HG03064 (cell line): ENCODE results near the gene SEC11A.
"Not testable (repeated sequence)": the region's sequence is repeated elsewhere in the genome, so short reads cannot be mapped to it uniquely, and the experiment has no call there.

Source experiments
- ATAC-seq: cut with Tn5 transposase; IDR thresholded peaks from one replicate; pipeline ENCODE4 v1.9.1; 2021; ENCODE audit warnings: low read depth; ENCODE audit not compliant: unreplicated experiment

The SEC11A gene

GRCh38 chr15:84716036-84716732, at the start of gene SEC11A:
Gene SEC11A, minus strand, starts transcription at chr15:84716139. Its CDS starts 64 bp downstream, at chr15:84716075.
- ATAC-seq = peak; percentile 95

GRCh38 chr15:84765675-84766074, 49.7 kb upstream of the SEC11A start:
- no peak for ATAC-seq

GRCh38 chr15:84764989-84765388, 49.0 kb upstream of the SEC11A start:
- no peak for ATAC-seq

GRCh38 chr15:84764585-84764984, 48.6 kb upstream of the SEC11A start:
- ATAC-seq = no peak

DNA sequence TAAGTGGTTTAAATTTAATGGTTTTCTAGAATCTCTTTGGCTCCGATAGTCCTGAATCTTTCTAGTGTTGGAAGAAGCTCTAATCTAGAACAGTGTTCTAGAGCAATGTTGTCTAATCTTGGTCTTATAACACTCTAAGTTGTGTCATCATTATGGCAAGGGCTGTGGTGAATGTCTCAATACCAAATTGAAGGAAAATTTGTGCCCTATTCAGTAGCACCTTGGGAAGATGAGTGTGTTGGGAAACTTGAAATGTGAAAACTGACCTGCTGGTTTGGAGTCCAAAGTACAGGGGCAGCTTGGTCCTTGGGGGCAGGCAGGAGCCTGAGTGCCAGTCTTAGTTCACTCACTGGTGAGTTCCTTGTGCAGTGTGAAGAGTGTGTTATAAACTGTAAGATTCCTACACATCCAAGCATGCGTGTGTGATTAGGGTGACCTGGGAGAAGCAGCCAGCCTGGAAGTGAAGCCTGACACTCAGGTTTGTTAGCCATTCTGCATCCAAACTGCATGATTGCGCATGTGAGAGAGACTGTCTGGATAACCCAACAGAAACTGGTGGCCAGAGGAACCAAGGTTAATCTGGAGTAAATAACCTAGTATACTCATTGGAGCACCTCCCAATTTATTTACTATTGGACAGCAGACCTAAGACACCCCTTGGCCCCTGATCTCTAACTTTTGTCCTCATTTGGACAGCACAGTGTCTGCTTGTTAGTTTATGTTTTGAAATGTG, 47.1 kb upstream of the SEC11A start:
- ATAC-seq = no peak

- peak; percentile 68 for ATAC-seq
Measured at GRCh38 chr15:84761607-84762131, 45.7 kb upstream of the SEC11A start.

- ATAC-seq = no peak
Measured at GRCh38 chr15:84760219-84760618, 44.3 kb upstream of the SEC11A start.

DNA sequence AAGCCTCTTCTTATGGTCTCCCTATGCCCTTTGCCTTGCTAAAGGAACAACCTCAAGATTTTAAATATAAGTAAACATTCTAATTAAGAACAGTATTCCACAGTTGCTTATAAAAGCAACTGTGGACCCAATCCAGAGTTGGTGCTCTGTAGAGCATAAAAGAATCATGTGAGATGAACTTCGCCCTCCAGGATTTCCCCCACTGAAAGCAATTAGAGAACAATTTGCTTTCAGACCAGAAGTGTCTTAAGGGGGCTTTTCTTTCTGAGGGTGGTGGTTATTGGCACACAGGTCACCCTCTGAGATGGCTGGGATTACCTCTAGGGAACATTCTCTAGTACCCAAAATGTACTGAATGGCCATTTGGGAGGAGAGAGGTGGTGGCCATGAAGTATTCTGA, 43.1 kb upstream of the SEC11A start:
- no peak for ATAC-seq

- ATAC-seq = no peak
Measured at GRCh38 chr15:84755736-84756527, 40.0 kb upstream of the SEC11A start.

DNA sequence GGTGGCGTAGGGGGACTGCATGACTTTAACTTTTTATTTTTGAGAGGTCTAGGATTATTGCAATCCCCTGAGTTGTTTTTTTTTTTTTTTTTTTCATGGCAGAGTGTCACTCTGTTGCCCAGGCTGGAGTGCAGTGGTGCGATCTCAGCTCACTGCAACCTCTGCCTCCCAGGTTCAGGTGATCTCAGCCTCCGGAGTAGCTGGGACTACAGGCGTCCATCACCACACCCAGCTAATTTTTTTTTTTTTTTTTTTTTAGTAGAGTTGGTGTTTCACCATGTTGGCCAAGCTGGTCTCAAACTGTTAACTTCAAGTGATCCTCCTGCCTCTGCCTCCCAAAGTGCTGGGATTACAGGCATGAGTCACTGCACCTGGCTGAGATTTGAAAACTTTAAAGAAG, 39.0 kb upstream of the SEC11A start:
- ATAC-seq = not testable (repeated sequence)

GRCh38 chr15:84752700-84753099, 36.8 kb upstream of the SEC11A start:
- ATAC-seq = no peak

DNA sequence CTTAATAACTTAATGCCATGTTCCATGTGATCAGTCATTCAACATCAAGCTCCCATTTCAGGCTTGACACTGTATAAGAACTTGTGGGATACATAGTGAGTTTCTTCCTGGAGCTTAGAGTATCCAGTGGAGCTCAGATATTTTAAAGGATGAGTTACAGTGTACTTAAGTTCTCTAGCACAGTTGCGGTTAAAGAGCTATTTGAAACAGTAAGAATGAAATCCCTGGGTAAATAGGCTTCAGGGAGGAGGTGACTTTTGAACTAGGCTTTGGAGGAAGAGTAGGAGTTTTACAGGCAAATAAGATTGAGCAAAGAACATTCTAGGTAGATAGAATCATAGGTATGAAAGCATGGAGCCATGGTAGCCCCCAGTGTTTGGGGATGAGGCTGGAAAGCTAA, 36.3 kb upstream of the SEC11A start:
- no peak for ATAC-seq

DNA sequence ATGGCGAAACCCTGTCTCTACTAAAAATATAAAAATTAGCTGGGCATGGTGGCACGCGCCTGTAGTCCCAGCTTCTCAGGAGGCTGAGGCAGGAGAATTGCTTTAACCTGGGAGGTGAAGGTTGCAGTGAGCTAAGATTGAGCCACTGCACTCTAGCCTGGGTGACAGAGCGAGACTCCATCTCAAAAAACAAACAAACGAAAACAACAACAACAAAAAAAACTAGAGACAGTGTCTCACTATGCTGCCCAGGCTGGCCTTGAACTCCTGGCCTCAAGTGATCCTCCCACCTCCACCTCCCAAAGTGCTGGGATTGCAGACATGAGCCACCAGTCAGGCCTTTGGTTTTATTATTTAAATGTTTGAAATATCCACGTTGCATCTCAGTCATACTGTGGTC, 35.8 kb upstream of the SEC11A start:
- ATAC-seq = not testable (repeated sequence)

DNA sequence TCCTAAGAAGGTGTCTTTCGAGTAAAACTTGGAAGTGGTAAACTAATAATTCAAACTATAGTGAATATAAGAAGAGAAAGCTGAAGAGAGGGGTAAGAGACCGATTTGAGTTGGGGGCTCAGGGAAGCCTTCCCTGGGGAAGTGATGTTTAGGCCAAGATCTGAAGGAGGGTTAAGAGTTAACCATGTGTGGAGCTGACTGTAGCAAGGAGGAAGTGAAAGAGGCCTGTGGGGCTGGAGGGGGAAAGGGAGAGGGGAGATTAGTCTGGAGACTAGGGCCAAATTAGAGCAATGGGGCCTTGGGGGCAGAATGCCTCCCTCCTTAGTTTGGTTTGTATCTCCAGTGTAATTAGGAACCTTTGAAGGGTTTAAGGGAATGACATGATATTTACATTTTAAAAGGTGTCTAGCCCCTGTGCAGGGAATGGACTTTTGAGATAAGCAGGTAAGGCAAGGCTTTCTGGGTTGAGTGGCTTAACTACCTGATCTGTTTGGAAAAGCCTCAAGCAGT, 34.7 kb upstream of the SEC11A start:
- ATAC-seq = peak; percentile 35

GRCh38 chr15:84749111-84749991, 33.4 kb upstream of the SEC11A start:
- ATAC-seq = no peak

DNA sequence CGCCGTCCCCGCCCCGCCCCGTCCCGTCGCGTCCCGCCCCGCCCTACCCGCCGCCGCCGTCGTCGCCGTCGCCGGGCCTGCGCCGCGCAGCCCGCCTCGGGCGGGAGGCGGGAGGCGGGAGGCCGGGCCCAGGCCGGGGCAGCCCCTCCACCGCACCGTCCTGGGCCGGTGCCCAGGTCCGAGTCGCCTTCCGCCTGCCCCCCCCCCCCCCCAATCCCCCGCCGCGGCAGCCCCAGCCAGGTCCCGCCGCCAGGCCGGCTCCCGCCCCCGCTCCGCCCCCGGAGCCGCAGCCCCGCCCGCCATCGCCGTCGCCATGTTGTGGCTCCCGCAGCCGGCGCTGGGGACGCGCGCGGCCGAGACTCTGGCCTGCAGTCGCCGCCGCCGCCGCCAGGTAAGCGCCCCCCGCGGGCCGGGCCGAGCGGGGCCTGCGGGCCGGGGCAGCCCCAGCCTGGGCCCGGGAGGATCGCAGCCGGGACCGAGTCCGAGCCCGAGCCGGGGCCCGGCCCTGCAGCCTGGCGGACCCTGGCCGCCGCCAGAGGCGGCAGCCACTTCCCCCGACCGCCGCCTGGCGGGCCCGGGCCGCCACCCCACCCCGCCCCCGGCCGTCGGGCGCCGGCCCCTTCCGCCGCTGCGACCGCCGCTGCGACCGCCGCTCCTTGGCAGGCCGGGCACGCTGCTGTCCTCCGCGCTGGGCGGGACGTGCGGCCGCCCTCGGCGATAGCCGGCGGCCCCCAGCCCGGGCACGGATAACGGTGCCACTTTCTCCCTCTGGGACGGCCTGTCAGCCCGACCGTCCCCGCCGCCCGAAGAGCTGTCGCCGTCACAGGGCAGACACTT, 32.6 kb upstream of the SEC11A start, which contains the start of gene ZNF592:
TSS of gene ZNF592 (plus strand) at position 319 of the 837 bp plus-strand sequence. CDS start 34,084 bp downstream, outside the sequence.
- peak; percentile 55 for ATAC-seq

- ATAC-seq = peak; percentile 35
Measured at GRCh38 chr15:84747416-84748273, 31.7 kb upstream of the SEC11A start.

- ATAC-seq = no peak
Measured at GRCh38 chr15:84741121-84741520, 25.2 kb upstream of the SEC11A start.
